Measurements from ENCODE around the gene ABCC9. TPM values are rescaled to one million over a fixed set of nuclear protein-coding genes. Genes with fewer than 3 reads are reported as not detected.
"Not testable (repeated sequence)": the region's sequence is repeated elsewhere in the genome, so short reads cannot be mapped to it uniquely, and the experiment has no call there.

ABCC9 gene
- polyA plus RNA-seq, 1 experiment: 2.7 TPM

- DNase-seq (ENCODE audit: low read depth, low spot score): no peak
Observed at GRCh38 chr12:21788089-21788983, 152.9 kb downstream of the ABCC9 start.

DNA sequence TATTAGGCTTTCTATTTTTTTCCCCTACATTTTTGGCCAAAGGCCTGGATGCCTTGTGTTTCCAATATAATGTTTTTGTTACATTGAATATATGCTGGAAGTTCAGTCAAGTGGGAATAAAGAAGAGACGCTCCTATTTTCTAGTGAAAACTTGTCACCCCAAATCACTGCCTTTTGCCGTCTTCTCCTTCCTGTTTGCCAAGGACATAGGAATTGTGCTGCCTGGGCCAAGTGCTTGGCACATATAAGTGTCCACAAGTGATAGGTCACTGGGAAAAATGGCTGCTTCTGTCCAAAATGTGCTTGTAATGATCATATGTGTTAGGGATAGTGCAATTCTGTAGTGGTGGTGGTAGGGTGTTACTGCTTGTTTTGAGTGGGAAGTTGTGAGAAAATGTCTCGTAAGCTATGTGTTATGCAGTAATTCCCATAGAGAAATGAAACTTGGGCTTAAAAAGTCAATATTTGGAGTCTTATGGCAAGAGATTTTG lies 155.1 kb downstream of the ABCC9 start:
- CTCF ChIA-PET: no interaction called here
- DNase-seq (ENCODE audit: low read depth, low spot score): no peak
- H3K4me3 ChIP-seq (ENCODE audit: low read depth, low read length): no peak overlapping the region
- no peaks in the 10 kb centered on the region for H3K27me3 ChIP-seq (ENCODE audit: control insufficient read depth, insufficient read depth, low read length)
- H3K27ac ChIP-seq (ENCODE audit: low read depth, low read length): no peak overlapping the region
- no peak for TF ChIP-seq CTCF (IDR thresholded peaks at IDR 0.05; ENCODE audit: low read depth, low read length)
- H3K9me3 ChIP-seq (ENCODE audit: control insufficient read depth, insufficient read depth, low read length): no peaks in the 10 kb centered on the region
- POLR2A ChIA-PET: no interaction called here

More at GRCh38 chr12:21788089-21788983, 152.9 kb downstream of the ABCC9 start:
- H3K27me3 ChIP-seq (ENCODE audit: control insufficient read depth, insufficient read depth, low read length): no peaks in the 10 kb centered on the region
- ChIA-PET CTCF (no interaction called here), POLR2A (no interaction called here)
- no peak overlapping the region for H3K4me3 ChIP-seq (ENCODE audit: low read depth, low read length)
- TF ChIP-seq CTCF (IDR thresholded peaks at IDR 0.05; ENCODE audit: low read depth, low read length): no peak
- H3K27ac ChIP-seq (ENCODE audit: low read depth, low read length): no peak overlapping the region
- no peaks in the 10 kb centered on the region for H3K9me3 ChIP-seq (ENCODE audit: control insufficient read depth, insufficient read depth, low read length)

- H3K9me3 ChIP-seq (ENCODE audit: control insufficient read depth, insufficient read depth, low read length); H3K27me3 ChIP-seq (ENCODE audit: control insufficient read depth, insufficient read depth, low read length); H3K27ac ChIP-seq (ENCODE audit: low read depth, low read length); H3K4me3 ChIP-seq (ENCODE audit: low read depth, low read length); POLR2A ChIA-PET; DNase-seq (ENCODE audit: low read depth, low spot score): not testable (repeated sequence)
- CTCF ChIA-PET: interaction anchor here (1.3 kb wide), 1 partner anchor 208 kb away, joined by 3 read pairs; no protein-coding TSS in a partner anchor
Observed at GRCh38 chr12:21782723-21783122, 158.5 kb downstream of the ABCC9 start.

- ChIA-PET POLR2A (no interaction called here), CTCF (no interaction called here)
- no peaks in the 10 kb centered on the region for H3K27me3 ChIP-seq (ENCODE audit: control insufficient read depth, insufficient read depth, low read length)
- H3K9me3 ChIP-seq (ENCODE audit: control insufficient read depth, insufficient read depth, low read length): no peaks in the 10 kb centered on the region
- no peak for TF ChIP-seq CTCF (IDR thresholded peaks at IDR 0.05; ENCODE audit: low read depth, low read length)
- DNase-seq (ENCODE audit: low read depth, low spot score): no peak
- no peak overlapping the region for H3K4me3 ChIP-seq (ENCODE audit: low read depth, low read length)
- H3K27ac ChIP-seq (ENCODE audit: low read depth, low read length): no peak overlapping the region
Observed at GRCh38 chr12:21780786-21781185, 160.4 kb downstream of the ABCC9 start.

DNA sequence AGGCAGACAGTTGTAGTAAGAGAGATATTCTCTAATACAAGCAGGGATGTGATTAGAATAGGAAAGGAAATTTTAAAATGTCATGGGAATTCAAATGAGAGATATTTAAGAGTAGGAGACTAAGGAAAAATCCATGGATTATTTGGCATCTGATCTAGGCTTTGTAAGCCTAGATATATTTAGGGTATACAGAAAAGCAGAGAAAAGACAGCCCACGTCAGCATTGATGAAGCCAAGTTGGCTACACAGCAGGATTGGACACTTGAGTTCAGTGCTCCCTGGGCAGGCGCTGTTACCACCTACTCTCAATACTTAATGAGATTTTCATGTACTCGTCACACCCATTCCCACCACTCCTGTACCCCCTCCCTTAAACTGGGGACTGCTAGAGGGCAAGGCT lies 165.1 kb downstream of the ABCC9 start:
- ChIA-PET CTCF (interaction anchor here (2.6 kb wide), 1 partner anchor 214 kb away, joined by 17 read pairs; no protein-coding TSS in a partner anchor), POLR2A (no interaction called here)
- no peaks in the 10 kb centered on the region for H3K27me3 ChIP-seq (ENCODE audit: control insufficient read depth, insufficient read depth, low read length)
- no peak overlapping the region for H3K27ac ChIP-seq (ENCODE audit: low read depth, low read length)
- H3K4me3 ChIP-seq (ENCODE audit: low read depth, low read length): no peak overlapping the region
- no peaks in the 10 kb centered on the region for H3K9me3 ChIP-seq (ENCODE audit: control insufficient read depth, insufficient read depth, low read length)
- no peak for TF ChIP-seq CTCF (IDR thresholded peaks at IDR 0.05; ENCODE audit: low read depth, low read length)
- DNase-seq (ENCODE audit: low read depth, low spot score): no peak
